ENCODE data around the gene USP22. TPM values are rescaled to one million over a fixed set of nuclear protein-coding genes. Genes with fewer than 3 reads are reported as not detected.
"Not testable (repeated sequence)": the region's sequence is repeated elsewhere in the genome, so short reads cannot be mapped to it uniquely, and the experiment has no call there.

The USP22 gene
- polyA plus RNA-seq, 1 donor, result 103 TPM

GRCh38 chr17:20979007-20979791, 63.6 kb downstream of the USP22 start:
- DNase-seq; H3K4me3 ChIP-seq (ENCODE audit: low read length); H3K9me3 ChIP-seq (ENCODE audit: control insufficient read depth, low read depth, low read length); H3K27me3 ChIP-seq (ENCODE audit: control insufficient read depth, insufficient read depth, low read length); H3K27ac ChIP-seq (ENCODE audit: low read length); H3K36me3 ChIP-seq (ENCODE audit: control insufficient read depth, insufficient read depth, low read length); H3K4me1 ChIP-seq (ENCODE audit: control insufficient read depth, insufficient read depth, low read length): not testable (repeated sequence)
- WGBS (ENCODE audit: insufficient coverage, low lambda C conversion rate), result 80% methylated on average over 1 of the region's 9 CpGs

GRCh38 chr17:20977609-20978253, 65.1 kb downstream of the USP22 start:
- H3K36me3 ChIP-seq (ENCODE audit: control insufficient read depth, insufficient read depth, low read length); H3K27me3 ChIP-seq (ENCODE audit: control insufficient read depth, insufficient read depth, low read length); H3K9me3 ChIP-seq (ENCODE audit: control insufficient read depth, low read depth, low read length); H3K27ac ChIP-seq (ENCODE audit: low read length); H3K4me3 ChIP-seq (ENCODE audit: low read length); H3K4me1 ChIP-seq (ENCODE audit: control insufficient read depth, insufficient read depth, low read length): not testable (repeated sequence)
- DNase-seq, result peak in 1 of 2 donors; percentile 28
- WGBS (ENCODE audit: insufficient coverage, low lambda C conversion rate), result 100% methylated on average over 2 of the region's 13 CpGs

GRCh38 chr17:20975566-20975965, 67.2 kb downstream of the USP22 start:
- no peaks in the 10 kb centered on the region for H3K27me3 ChIP-seq (ENCODE audit: control insufficient read depth, insufficient read depth, low read length)
- no peak for DNase-seq
- no peak overlapping the region for H3K27ac ChIP-seq (ENCODE audit: low read length)
- H3K36me3 ChIP-seq (ENCODE audit: control insufficient read depth, insufficient read depth, low read length), result no peaks in the 10 kb centered on the region
- H3K4me1 ChIP-seq (ENCODE audit: control insufficient read depth, insufficient read depth, low read length), result peaks cover 3% of the 10 kb centered on the region
- H3K9me3 ChIP-seq (ENCODE audit: control insufficient read depth, low read depth, low read length), result no peaks in the 10 kb centered on the region
- no CpG with 5 or more reads among the region's 1 CpG for WGBS (ENCODE audit: insufficient coverage, low lambda C conversion rate)
- no peak overlapping the region for H3K4me3 ChIP-seq (ENCODE audit: low read length)

- H3K4me3 ChIP-seq (ENCODE audit: low read length), result no peak overlapping the region
- no peak for DNase-seq
- no peaks in the 10 kb centered on the region for H3K4me1 ChIP-seq (ENCODE audit: control insufficient read depth, insufficient read depth, low read length)
- H3K27ac ChIP-seq (ENCODE audit: low read length), result no peak overlapping the region
- no CpG with 5 or more reads among the region's 4 CpGs for whole genome bisulfite sequencing (ENCODE audit: insufficient coverage, low lambda C conversion rate)
- H3K36me3 ChIP-seq (ENCODE audit: control insufficient read depth, insufficient read depth, low read length), result no peaks in the 10 kb centered on the region
- H3K27me3 ChIP-seq (ENCODE audit: control insufficient read depth, insufficient read depth, low read length), result no peaks in the 10 kb centered on the region
- H3K9me3 ChIP-seq (ENCODE audit: control insufficient read depth, low read depth, low read length), result no peaks in the 10 kb centered on the region
Observed at GRCh38 chr17:20970329-20970728, 72.5 kb downstream of the USP22 start.

- WGBS (ENCODE audit: insufficient coverage, low lambda C conversion rate), result no CpG with 5 or more reads among the region's 8 CpGs
- H3K27ac ChIP-seq (ENCODE audit: low read length), result no peak overlapping the region
- no peaks in the 10 kb centered on the region for H3K27me3 ChIP-seq (ENCODE audit: control insufficient read depth, insufficient read depth, low read length)
- no peaks in the 10 kb centered on the region for H3K9me3 ChIP-seq (ENCODE audit: control insufficient read depth, low read depth, low read length)
- DNase-seq, result no peak
- H3K4me1 ChIP-seq (ENCODE audit: control insufficient read depth, insufficient read depth, low read length), result no peaks in the 10 kb centered on the region
- no peaks in the 10 kb centered on the region for H3K36me3 ChIP-seq (ENCODE audit: control insufficient read depth, insufficient read depth, low read length)
- H3K4me3 ChIP-seq (ENCODE audit: low read length), result no peak overlapping the region
Observed at GRCh38 chr17:20968913-20969616, 73.7 kb downstream of the USP22 start.

- no peak for DNase-seq
- no peaks in the 10 kb centered on the region for H3K36me3 ChIP-seq (ENCODE audit: control insufficient read depth, insufficient read depth, low read length)
- H3K9me3 ChIP-seq (ENCODE audit: control insufficient read depth, low read depth, low read length), result no peaks in the 10 kb centered on the region
- no peak overlapping the region for H3K27ac ChIP-seq (ENCODE audit: low read length)
- WGBS (ENCODE audit: insufficient coverage, low lambda C conversion rate), result no CpG with 5 or more reads among the region's 3 CpGs
- H3K4me3 ChIP-seq (ENCODE audit: low read length), result no peak overlapping the region
- no peaks in the 10 kb centered on the region for H3K4me1 ChIP-seq (ENCODE audit: control insufficient read depth, insufficient read depth, low read length)
- peaks cover 2% of the 10 kb centered on the region for H3K27me3 ChIP-seq (ENCODE audit: control insufficient read depth, insufficient read depth, low read length)
Observed at GRCh38 chr17:20967776-20968175, 75.0 kb downstream of the USP22 start.

GRCh38 chr17:20966870-20967269, 75.9 kb downstream of the USP22 start:
- H3K27ac ChIP-seq (ENCODE audit: low read length), result no peak overlapping the region
- H3K9me3 ChIP-seq (ENCODE audit: control insufficient read depth, low read depth, low read length), result no peaks in the 10 kb centered on the region
- no peak overlapping the region for H3K4me3 ChIP-seq (ENCODE audit: low read length)
- no peaks in the 10 kb centered on the region for H3K4me1 ChIP-seq (ENCODE audit: control insufficient read depth, insufficient read depth, low read length)
- H3K36me3 ChIP-seq (ENCODE audit: control insufficient read depth, insufficient read depth, low read length), result no peaks in the 10 kb centered on the region
- no peak for DNase-seq
- H3K27me3 ChIP-seq (ENCODE audit: control insufficient read depth, insufficient read depth, low read length), result peaks cover 2% of the 10 kb centered on the region
- no CpG with 5 or more reads among the region's 2 CpGs for WGBS (ENCODE audit: insufficient coverage, low lambda C conversion rate)

GRCh38 chr17:20965492-20965891, 77.3 kb downstream of the USP22 start:
- no CpG with 5 or more reads among the region's 1 CpG for WGBS (ENCODE audit: insufficient coverage, low lambda C conversion rate)
- Histone ChIP-seq H3K4me3 (ENCODE audit: low read length) (no peak overlapping the region), H3K4me1 (ENCODE audit: control insufficient read depth, insufficient read depth, low read length) (no peaks in the 10 kb centered on the region), H3K9me3 (ENCODE audit: control insufficient read depth, low read depth, low read length) (no peaks in the 10 kb centered on the region), H3K36me3 (ENCODE audit: control insufficient read depth, insufficient read depth, low read length) (no peaks in the 10 kb centered on the region), H3K27me3 (ENCODE audit: control insufficient read depth, insufficient read depth, low read length) (peaks cover 2% of the 10 kb centered on the region), H3K27ac (ENCODE audit: low read length) (no peak overlapping the region)
- no peak for DNase-seq

GRCh38 chr17:20961586-20961985, 81.2 kb downstream of the USP22 start:
- WGBS (ENCODE audit: insufficient coverage, low lambda C conversion rate), result 80% methylated on average over 1 of the region's 5 CpGs
- Histone ChIP-seq H3K9me3 (ENCODE audit: control insufficient read depth, low read depth, low read length) (no peaks in the 10 kb centered on the region), H3K27me3 (ENCODE audit: control insufficient read depth, insufficient read depth, low read length) (peaks cover 2% of the 10 kb centered on the region), H3K4me3 (ENCODE audit: low read length) (no peak overlapping the region), H3K27ac (ENCODE audit: low read length) (no peak overlapping the region), H3K4me1 (ENCODE audit: control insufficient read depth, insufficient read depth, low read length) (no peaks in the 10 kb centered on the region), H3K36me3 (ENCODE audit: control insufficient read depth, insufficient read depth, low read length) (no peaks in the 10 kb centered on the region)
- no peak for DNase-seq

- no peak for DNase-seq
- 100% methylated on average over 2 of the region's 7 CpGs for WGBS (ENCODE audit: insufficient coverage, low lambda C conversion rate)
Observed at GRCh38 chr17:20960871-20961270, 81.9 kb downstream of the USP22 start.

More at GRCh38 chr17:20960871-20961270, 81.9 kb downstream of the USP22 start:
- no peaks in the 10 kb centered on the region for H3K36me3 ChIP-seq (ENCODE audit: control insufficient read depth, insufficient read depth, low read length)
- H3K27ac ChIP-seq (ENCODE audit: low read length), result no peak overlapping the region
- no peak overlapping the region for H3K4me3 ChIP-seq (ENCODE audit: low read length)
- peaks cover 3% of the 10 kb centered on the region for H3K4me1 ChIP-seq (ENCODE audit: control insufficient read depth, insufficient read depth, low read length)
- H3K27me3 ChIP-seq (ENCODE audit: control insufficient read depth, insufficient read depth, low read length), result peaks cover 2% of the 10 kb centered on the region
- H3K9me3 ChIP-seq (ENCODE audit: control insufficient read depth, low read depth, low read length), result no peaks in the 10 kb centered on the region
